ENCODE data around the gene VAMP7.

DNA sequence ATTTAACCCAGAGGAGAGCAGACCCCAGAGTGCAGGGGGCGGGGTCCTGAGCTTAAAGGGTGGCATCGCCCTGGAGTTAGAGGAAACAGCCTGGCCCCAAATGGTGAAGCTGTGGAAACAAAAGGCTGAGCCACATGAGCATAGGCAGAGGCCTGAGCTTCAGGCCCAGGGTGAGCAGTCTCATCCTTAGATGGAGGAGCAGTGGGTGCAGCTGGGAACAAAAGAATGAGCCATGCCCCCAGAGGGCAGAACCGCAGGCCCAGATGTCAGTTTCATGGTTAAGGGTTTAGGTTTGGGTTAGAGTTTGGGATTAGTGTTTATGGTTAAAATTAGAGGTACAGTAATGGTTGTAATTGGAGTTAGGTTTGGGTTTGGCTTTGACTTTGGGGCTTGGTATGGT is 71.9 kb downstream of the VAMP7 start:
- TF ChIP-seq POLR2A (IDR thresholded peaks at IDR 0.05; ENCODE audit: low read length), result no peak
- TF ChIP-seq GATA1 (IDR thresholded peaks at IDR 0.05; ENCODE audit: low read depth, low read length), result no peak
